ENCODE data around the gene PGAP2. TPM values are rescaled to one million over a fixed set of nuclear protein-coding genes. Genes with fewer than 3 reads are reported as not detected.
"Not testable (repeated sequence)": the region's sequence is repeated elsewhere in the genome, so short reads cannot be mapped to it uniquely, and the experiment has no call there.

Gene PGAP2
- total RNA-seq (10 to 100 TPM; 18.4 to 20.7 TPM), polyA plus RNA-seq (10 to 100 TPM; 16.2 to 18.6 TPM)

DNA sequence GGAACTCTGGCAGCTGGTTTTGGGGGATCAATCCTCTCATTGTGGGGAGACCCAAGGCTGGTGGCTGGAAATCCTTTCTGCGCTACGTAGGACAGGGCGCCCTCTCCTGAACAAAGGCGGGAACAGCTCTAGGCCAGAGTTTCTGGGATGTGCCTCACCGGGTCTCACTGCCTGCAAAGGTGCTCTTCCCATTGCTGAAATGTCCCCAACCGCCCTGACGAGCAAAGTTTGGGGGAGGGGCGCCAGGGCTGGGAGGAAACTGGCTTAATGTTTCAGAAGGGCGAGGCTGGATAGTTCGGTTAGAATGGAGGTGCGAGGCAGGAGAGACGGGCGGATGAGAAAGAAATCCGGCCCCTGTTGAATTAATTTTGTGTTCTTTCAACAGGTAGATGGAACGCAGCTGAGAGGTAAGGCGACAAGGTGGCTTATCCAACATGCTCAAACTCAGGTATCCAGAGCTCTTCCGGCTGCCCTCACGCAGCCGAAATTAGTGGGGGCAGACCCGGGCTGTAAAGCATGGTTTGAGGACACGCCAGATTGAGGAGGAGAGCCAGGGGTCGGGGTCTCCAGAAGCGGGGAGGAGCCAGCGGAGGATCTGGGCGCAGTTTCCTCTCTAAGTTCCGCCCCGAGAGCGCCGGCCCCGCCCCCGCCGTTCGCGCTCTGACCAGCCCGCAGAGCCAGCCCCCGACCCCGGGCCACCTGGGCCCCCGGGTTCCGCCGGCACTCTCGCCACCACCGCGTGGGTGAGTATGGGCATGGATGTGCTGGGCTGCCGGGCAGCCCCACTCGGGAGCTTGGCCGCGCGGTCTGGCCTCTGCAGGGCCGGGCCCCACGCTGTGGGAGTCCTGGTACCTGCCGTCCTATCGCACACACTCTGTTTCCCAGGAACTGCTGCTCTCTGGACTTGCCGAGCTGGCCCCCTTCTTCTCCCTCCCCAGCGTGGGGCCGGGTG, at the start of gene PGAP2:
TSS of gene PGAP2 (plus strand) at position 652 of the 952 bp plus-strand sequence. CDS start 2,700 bp downstream, outside the sequence.
- H3K27me3 ChIP-seq (ENCODE audit: insufficient read depth, low read length), result no peaks in the 10 kb centered on the region
- peaks cover 6 to 18% (median 14%) of the 10 kb centered on the region in 4 donors for H3K4me1 Mint-ChIP-seq
- H3K4me1 ChIP-seq (ENCODE audit: insufficient read depth, low read length), result peaks cover 10% of the 10 kb centered on the region
- intact Hi-C loops (cut with micrococcal nuclease), result loop anchor here (1.0 to 5.0 kb wide), 4 partner anchors 11 to 106 kb away; partner anchors contain the start of gene NUP98
- no peaks in the 10 kb centered on the region for H3K9me3 ChIP-seq (ENCODE audit: control insufficient read depth in 1 of 2, low read length in 2 of 2)
- peak within 1 kb of the TSS; percentile 92 to 99 (median 97) for H3K4me3 Mint-ChIP-seq
- H3K27me3 Mint-ChIP-seq, result no peaks in the 10 kb centered on the region
- H3K27ac ChIP-seq (ENCODE audit: low read depth, low read length), result peak within 1 kb of the TSS; percentile 68
- no peaks in the 10 kb centered on the region for H3K36me3 ChIP-seq (ENCODE audit: insufficient read depth, low read length)
- H3K9me3 Mint-ChIP-seq, result no peaks in the 10 kb centered on the region
- DNase-seq, result peak; percentile 42 to 62 (median 48)
- POLR2A ChIA-PET (ENCODE audit: partially characterized antibody), result interaction anchor here (0.5 to 5.3 kb wide), 16 partner anchors 10 to 265 kb away, joined by 3 to 109 read pairs (median 5); partner anchors contain the start of genes NUP98, RHOG and STIM1
- peak within 1 kb of the TSS; percentile 81 to 85 for H3K4me3 ChIP-seq (ENCODE audit: low read length in 2 of 2)
- peak within 1 kb of the TSS; percentile 82 to 99 (median 95) for H3K27ac Mint-ChIP-seq
- H3K36me3 Mint-ChIP-seq, result peaks cover 0 to 4% of the 10 kb centered on the region in 2 donors
- CTCF ChIA-PET (ENCODE audit: partially characterized antibody), result interaction anchor here (0.5 to 4.7 kb wide), 39 partner anchors 9 to 264 kb away, joined by 3 to 39 read pairs (median 5); partner anchors contain the start of genes NUP98, RHOG and STIM1

DNA sequence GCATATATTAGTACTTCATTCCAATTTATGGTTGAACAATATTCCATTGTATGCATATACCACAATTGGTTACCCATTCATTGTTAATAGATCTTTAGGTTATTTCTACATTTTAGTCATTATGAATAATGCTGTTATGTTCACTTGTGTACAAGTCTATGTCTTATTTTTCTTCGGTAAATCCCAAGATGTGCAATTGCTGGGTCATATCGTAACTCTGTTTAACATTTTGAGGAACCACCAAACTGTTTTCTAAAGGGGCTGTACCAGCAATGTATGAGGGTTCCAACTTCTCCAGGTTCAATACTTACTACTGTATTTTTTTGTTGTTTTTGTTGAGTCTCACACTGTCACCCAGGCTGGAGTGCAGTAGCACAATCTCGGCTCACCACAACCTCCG, 44.1 kb upstream of the PGAP2 start:
- Histone ChIP-seq H3K36me3 (ENCODE audit: insufficient read depth, low read length) (peaks cover 76% of the 10 kb centered on the region), H3K27me3 (ENCODE audit: insufficient read depth, low read length) (no peaks in the 10 kb centered on the region), H3K4me1 (ENCODE audit: insufficient read depth, low read length) (no peaks in the 10 kb centered on the region), H3K27ac (ENCODE audit: low read depth, low read length) (no peak overlapping the region), H3K9me3 (ENCODE audit: control insufficient read depth in 1 of 2, low read length in 2 of 2) (no peaks in the 10 kb centered on the region), H3K4me3 (ENCODE audit: low read length in 2 of 2) (no peak overlapping the region)
- no peak overlapping the region for H3K4me3 Mint-ChIP-seq
- no peaks in the 10 kb centered on the region for H3K9me3 Mint-ChIP-seq
- intact Hi-C loops (cut with micrococcal nuclease), result no loop called here
- POLR2A ChIA-PET (ENCODE audit: partially characterized antibody), result no interaction called here
- peaks cover 45 to 79% of the 10 kb centered on the region in 2 donors for H3K36me3 Mint-ChIP-seq
- no peak overlapping the region for H3K27ac Mint-ChIP-seq
- CTCF ChIA-PET (ENCODE audit: partially characterized antibody), result no interaction called here
- H3K27me3 Mint-ChIP-seq, result no peaks in the 10 kb centered on the region
- peaks cover 0 to 5% (median under 1%) of the 10 kb centered on the region in 4 donors for H3K4me1 Mint-ChIP-seq
- DNase-seq, result no peak

DNA sequence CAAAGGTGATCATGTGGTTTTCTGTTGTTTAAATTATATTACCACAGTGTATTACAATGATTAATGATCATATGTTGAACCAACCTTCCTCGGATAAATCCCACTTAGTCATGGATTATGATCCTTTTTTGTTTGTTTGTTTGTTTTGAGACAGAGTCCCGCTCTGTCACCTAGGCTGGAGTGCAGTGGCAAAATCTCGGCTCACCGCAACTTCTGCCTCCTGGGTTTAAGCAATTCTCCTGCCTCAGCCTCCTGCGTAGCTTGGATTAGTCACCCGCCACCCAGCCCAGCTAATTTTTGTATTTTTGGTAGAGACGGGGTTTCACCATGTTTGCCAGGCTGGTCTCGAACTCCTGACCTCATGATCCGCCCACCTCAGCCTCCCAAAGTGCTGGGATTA, 41.5 kb upstream of the PGAP2 start:
- CTCF ChIA-PET (ENCODE audit: partially characterized antibody); H3K4me1 Mint-ChIP-seq; H3K9me3 ChIP-seq (ENCODE audit: control insufficient read depth in 1 of 2, low read length in 2 of 2); H3K4me3 Mint-ChIP-seq; intact Hi-C loops (cut with micrococcal nuclease); H3K27me3 Mint-ChIP-seq; H3K4me1 ChIP-seq (ENCODE audit: insufficient read depth, low read length); POLR2A ChIA-PET (ENCODE audit: partially characterized antibody); H3K9me3 Mint-ChIP-seq; H3K4me3 ChIP-seq (ENCODE audit: low read length in 2 of 2); H3K27me3 ChIP-seq (ENCODE audit: insufficient read depth, low read length); H3K27ac ChIP-seq (ENCODE audit: low read depth, low read length); DNase-seq: not testable (repeated sequence)
- peak overlapping the region in 2 of 7 donors; percentile 36 to 78 for H3K27ac Mint-ChIP-seq
- peaks cover 43 to 81% of the 10 kb centered on the region in 2 donors for H3K36me3 Mint-ChIP-seq
- peaks cover 84% of the 10 kb centered on the region for H3K36me3 ChIP-seq (ENCODE audit: insufficient read depth, low read length)

DNA sequence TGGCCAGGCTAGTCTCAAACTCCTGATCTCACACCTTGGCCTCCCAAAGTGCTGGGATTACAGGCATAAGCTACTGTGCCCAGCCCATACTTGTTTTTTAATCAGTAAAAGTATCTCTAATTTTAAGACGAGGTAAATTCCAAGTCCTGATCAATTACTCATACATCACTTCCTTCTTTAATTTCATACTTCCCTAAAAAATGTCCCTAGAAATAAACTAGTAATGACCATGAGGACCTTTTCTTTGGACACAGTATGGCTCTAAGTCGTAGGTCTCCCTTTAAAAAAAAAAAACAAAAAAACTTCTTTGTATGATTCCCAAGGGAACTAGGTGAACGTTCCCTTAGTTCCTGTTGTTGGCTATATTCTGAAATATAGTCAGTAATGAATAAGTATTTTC, 40.8 kb upstream of the PGAP2 start:
- Mint-ChIP-seq H3K4me3 (no peak overlapping the region), H3K27ac (no peak overlapping the region), H3K9me3 (no peaks in the 10 kb centered on the region), H3K27me3 (no peaks in the 10 kb centered on the region), H3K36me3 (peaks cover 42 to 82% of the 10 kb centered on the region in 2 donors), H3K4me1 (peaks cover 0 to 3% (median under 1%) of the 10 kb centered on the region in 4 donors)
- peaks cover 82% of the 10 kb centered on the region for H3K36me3 ChIP-seq (ENCODE audit: insufficient read depth, low read length)
- POLR2A ChIA-PET (ENCODE audit: partially characterized antibody), result no interaction called here
- no peaks in the 10 kb centered on the region for H3K4me1 ChIP-seq (ENCODE audit: insufficient read depth, low read length)
- no peak overlapping the region for H3K4me3 ChIP-seq (ENCODE audit: low read length in 2 of 2)
- intact Hi-C loops (cut with micrococcal nuclease), result no loop called here
- no peak for DNase-seq
- CTCF ChIA-PET (ENCODE audit: partially characterized antibody), result no interaction called here
- H3K27ac ChIP-seq (ENCODE audit: low read depth, low read length), result no peak overlapping the region
- no peaks in the 10 kb centered on the region for H3K27me3 ChIP-seq (ENCODE audit: insufficient read depth, low read length)
- H3K9me3 ChIP-seq (ENCODE audit: control insufficient read depth in 1 of 2, low read length in 2 of 2), result no peaks in the 10 kb centered on the region

DNA sequence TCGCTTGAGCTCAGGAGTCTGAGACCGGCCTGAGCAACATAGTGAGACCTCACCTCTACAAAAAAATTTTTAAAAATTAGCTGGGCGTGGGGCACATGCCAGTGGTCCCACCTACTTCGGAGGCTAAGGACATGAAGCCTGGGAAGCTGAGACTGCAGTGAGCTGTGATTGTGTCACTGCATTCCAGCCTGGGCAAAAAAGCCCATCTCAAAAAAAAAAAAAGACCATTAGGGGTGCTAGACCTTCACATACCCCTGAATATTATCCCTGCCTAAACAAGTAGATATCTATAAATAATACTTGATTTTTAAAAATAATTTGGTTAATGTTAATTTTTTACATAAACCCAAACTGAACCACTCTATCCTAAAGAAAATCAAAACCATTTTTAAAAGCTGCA, 35.2 kb upstream of the PGAP2 start:
- H3K4me3 Mint-ChIP-seq, result no peak overlapping the region
- H3K36me3 Mint-ChIP-seq, result peaks cover 52 to 65% of the 10 kb centered on the region in 2 donors
- Histone ChIP-seq H3K4me1 (ENCODE audit: insufficient read depth, low read length) (no peaks in the 10 kb centered on the region), H3K9me3 (ENCODE audit: control insufficient read depth in 1 of 2, low read length in 2 of 2) (no peaks in the 10 kb centered on the region), H3K4me3 (ENCODE audit: low read length in 2 of 2) (no peak overlapping the region), H3K36me3 (ENCODE audit: insufficient read depth, low read length) (peaks cover 64% of the 10 kb centered on the region), H3K27me3 (ENCODE audit: insufficient read depth, low read length) (no peaks in the 10 kb centered on the region), H3K27ac (ENCODE audit: low read depth, low read length) (no peak overlapping the region)
- no peaks in the 10 kb centered on the region for H3K27me3 Mint-ChIP-seq
- ChIA-PET CTCF (ENCODE audit: partially characterized antibody) (interaction anchor here (0.6 to 1.8 kb wide), 6 partner anchors 12 to 300 kb away, joined by 3 to 4 read pairs (median 3); no protein-coding TSS in a partner anchor), POLR2A (ENCODE audit: partially characterized antibody) (interaction anchor here (0.6 to 2.1 kb wide), 2 partner anchors 12 to 36 kb away, joined by 5 read pairs; no protein-coding TSS in a partner anchor)
- H3K27ac Mint-ChIP-seq, result no peak overlapping the region
- no peaks in the 10 kb centered on the region for H3K9me3 Mint-ChIP-seq
- intact Hi-C loops (cut with micrococcal nuclease), result loop anchor here (5.0 kb wide), 1 partner anchor 34 kb away; the partner anchor contains the start of gene PGAP2
- H3K4me1 Mint-ChIP-seq, result peaks cover 0 to 3% (median 1%) of the 10 kb centered on the region in 4 donors
- no peak for DNase-seq

DNA sequence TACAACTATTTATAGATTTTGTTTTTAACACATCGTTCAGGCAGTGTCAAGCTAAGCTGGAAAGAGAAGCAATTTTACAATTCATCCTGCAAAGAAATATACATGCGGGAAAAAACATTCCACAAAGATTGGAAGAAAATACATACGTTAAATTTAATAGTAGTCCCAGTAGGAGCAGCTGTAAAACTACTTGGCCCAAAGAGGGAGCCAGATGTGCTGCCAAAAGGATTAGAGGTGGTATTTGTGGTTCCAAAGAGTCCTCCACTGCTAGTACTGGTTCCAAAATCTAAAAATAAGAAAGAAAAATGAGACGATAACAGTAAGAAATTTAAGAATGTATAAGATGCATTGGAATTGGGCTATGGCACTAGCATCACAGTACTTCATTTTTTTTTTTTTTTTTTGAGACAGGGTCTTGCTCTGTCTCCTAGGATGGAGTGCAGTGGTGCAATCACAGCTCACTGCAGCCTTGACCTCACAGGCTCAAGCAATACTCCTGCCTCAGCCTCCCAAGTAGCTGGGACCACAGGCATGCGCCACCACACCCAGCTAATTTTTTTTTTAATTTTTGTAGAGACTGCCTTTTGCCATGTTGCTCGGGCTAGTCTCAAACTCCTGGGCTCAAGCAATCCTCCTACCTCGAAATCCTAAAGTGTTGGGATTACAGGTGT, 32.5 kb upstream of the PGAP2 start:
- POLR2A ChIA-PET (ENCODE audit: partially characterized antibody), result interaction anchor here (0.6 kb wide), 1 partner anchor 31 kb away, joined by 3 read pairs; no protein-coding TSS in a partner anchor
- Histone ChIP-seq H3K4me3 (ENCODE audit: low read length in 2 of 2) (no peak overlapping the region), H3K27me3 (ENCODE audit: insufficient read depth, low read length) (no peaks in the 10 kb centered on the region), H3K36me3 (ENCODE audit: insufficient read depth, low read length) (peaks cover 63% of the 10 kb centered on the region), H3K27ac (ENCODE audit: low read depth, low read length) (no peak overlapping the region), H3K4me1 (ENCODE audit: insufficient read depth, low read length) (no peaks in the 10 kb centered on the region), H3K9me3 (ENCODE audit: control insufficient read depth in 1 of 2, low read length in 2 of 2) (no peaks in the 10 kb centered on the region)
- DNase-seq, result no peak
- Mint-ChIP-seq H3K27ac (no peak overlapping the region), H3K9me3 (no peaks in the 10 kb centered on the region), H3K36me3 (peaks cover 54 to 64% of the 10 kb centered on the region in 2 donors), H3K4me3 (no peak overlapping the region), H3K27me3 (no peaks in the 10 kb centered on the region), H3K4me1 (peaks cover 0 to 3% (median 1%) of the 10 kb centered on the region in 4 donors)
- CTCF ChIA-PET (ENCODE audit: partially characterized antibody), result interaction anchor here (1.5 to 2.0 kb wide), 2 partner anchors 12 to 32 kb away, joined by 4 to 11 read pairs; partner anchors contain the start of gene PGAP2
- intact Hi-C loops (cut with micrococcal nuclease), result no loop called here

Measured in CD4-positive, alpha-beta memory T cell (primary cell).